Measurements from ENCODE around the gene MKRN2. TPM values are rescaled to one million over a fixed set of nuclear protein-coding genes. Genes with fewer than 3 reads are reported as not detected.

Gene MKRN2
- total and polyA plus RNA-seq, 9 of the 15 experiments (the other 6 are each of a cell fraction or from before 2014, with no cell fraction given) = 29.4 to 63.2 (median 42.9) TPM

DNA sequence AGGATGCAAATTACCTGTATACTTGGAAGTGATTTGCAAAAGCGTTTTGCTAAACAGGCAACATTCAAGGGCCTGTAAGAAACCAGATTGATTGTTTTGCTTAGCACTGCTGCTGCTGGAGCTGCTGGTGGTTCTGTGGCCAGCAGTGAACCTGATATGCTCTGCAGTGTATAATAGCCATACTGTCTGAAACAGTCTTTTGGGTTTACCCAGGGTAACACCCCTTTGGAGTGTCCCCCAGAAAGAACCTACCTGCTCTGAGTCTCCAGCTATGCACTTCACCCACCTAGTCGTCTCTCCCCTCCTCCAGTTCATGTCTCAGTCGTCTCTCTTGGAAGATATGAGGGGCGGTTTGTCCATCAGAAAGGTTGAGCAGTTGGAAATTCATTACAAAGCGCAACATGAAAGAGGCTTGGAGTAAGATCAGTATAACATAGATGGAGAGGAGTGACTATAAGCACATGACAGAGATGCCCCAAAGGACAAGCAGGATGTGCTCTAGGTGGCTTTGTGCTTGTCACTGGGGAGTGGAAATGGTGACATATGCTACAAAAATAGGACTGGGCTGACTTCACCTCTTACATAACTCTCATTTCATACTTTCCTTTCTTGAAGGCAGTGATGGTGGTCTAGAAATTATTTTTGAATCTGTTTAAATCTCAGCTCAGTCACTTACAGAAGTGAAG lies 3.8 kb downstream of the MKRN2 start:
- peaks cover 8 to 25% of the 10 kb centered on the region in 2 experiments for H3K4me1 ChIP-seq (replicated peaks in 1 of 2; ENCODE audit: control insufficient read depth in 2 of 2, insufficient read depth in 2 of 2, low read length in 2 of 2)
- POLR2A ChIA-PET = interaction anchor here (0.6 to 1.2 kb wide), 3 partner anchors 10 to 154 kb away, joined by 3 read pairs; no protein-coding TSS in a partner anchor
- no peak overlapping the region for H3K4me3 ChIP-seq
- peaks cover 4% of the 10 kb centered on the region; the same call in 1 of the 2 replicates for H3K9me3 ChIP-seq (replicated peaks; ENCODE audit: control insufficient read depth, insufficient read depth, low read depth, low read length)
- H3K36me3 ChIP-seq (ENCODE audit: control insufficient read depth, insufficient read depth, low read length) = peaks cover 8% of the 10 kb centered on the region; the same call in 2 of the 3 replicates
- peak; percentile 64; the same call in 1 of the 2 replicates for TF ChIP-seq MEF2A (IDR thresholded peaks at IDR 0.05; ENCODE audit: control insufficient read depth, low read depth, low read length)
- TF ChIP-seq BHLHE40 (IDR thresholded peaks at IDR 0.05; ENCODE audit: low read length) = no peak
- no peak for TF ChIP-seq BMI1 (IDR thresholded peaks at IDR 0.05; ENCODE audit: low read length)
- no peak for TF ChIP-seq TAF9B (IDR thresholded peaks at IDR 0.05; ENCODE audit: partially characterized antibody)
- TF ChIP-seq DMBX1 (CRISPR knock-in tag; IDR thresholded peaks at IDR 0.05; ENCODE audit: borderline replicate concordance) = no peak
- no peak for ATAC-seq
- peaks cover 51% of the 10 kb centered on the region for H4K20me1 ChIP-seq (replicated peaks; ENCODE audit: control insufficient read depth, insufficient read depth, low read length)
- no peak overlapping the region for H3K27ac ChIP-seq (ENCODE audit: extremely low read depth, low read depth, low read length)
- DNase-seq (ENCODE audit: extremely low read depth in 1 of 4, low spot score in 3 of 4) = no peak
- H2AFZ ChIP-seq (ENCODE audit: low read depth, low read length) = no peak overlapping the region
- H3K79me2 ChIP-seq (ENCODE audit: control insufficient read depth, insufficient read depth, low read length) = peaks cover 85% of the 10 kb centered on the region
- H3K4me2 ChIP-seq (ENCODE audit: insufficient read depth, low read length) = no peak overlapping the region
- no peak overlapping the region for H3K9ac ChIP-seq (ENCODE audit: insufficient read depth in 1 of 2, low read depth in 2 of 2, low read length in 2 of 2)
- H3K27me3 ChIP-seq (ENCODE audit: control insufficient read depth in 2 of 2, insufficient read depth in 2 of 2, low read length in 2 of 2) = no peaks in the 10 kb centered on the region
- 53% methylated on average over 5 of the region's 5 CpGs for WGBS (ENCODE audit: insufficient coverage, low coverage, missing lambda C conversion rate)
- FAIRE-seq = no peak
- H3K9me1 ChIP-seq (ENCODE audit: control insufficient read depth, insufficient read depth, low read length) = peaks cover 7% of the 10 kb centered on the region
- CTCF ChIA-PET (ENCODE audit: low intra/inter-chr PET ratio) = no interaction called here
- BruUV-seq (replicated peaks) = no TSS peak
- intact Hi-C loops (cut with micrococcal nuclease) (no loop called here), in situ Hi-C loops (cut with MboI) (no loop called here)

DNA sequence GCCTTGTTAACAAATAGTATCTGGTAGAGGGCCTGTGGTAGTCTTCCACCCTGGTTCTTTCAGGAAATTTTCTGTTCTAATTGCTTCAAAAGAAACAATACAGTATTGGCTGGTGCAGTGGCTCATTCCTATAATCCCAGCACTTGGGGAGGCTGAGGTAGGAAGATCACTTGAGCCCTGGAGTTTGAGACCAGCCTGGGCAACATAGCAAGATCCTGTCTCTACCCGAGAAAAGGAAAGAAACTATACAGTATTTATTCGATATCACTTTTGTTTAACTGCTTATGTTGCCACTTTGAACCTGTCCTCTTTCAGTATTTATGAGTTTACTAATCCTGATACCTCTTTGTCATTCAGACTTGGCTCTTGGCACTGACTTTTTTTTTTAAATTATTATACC lies 4.5 kb downstream of the MKRN2 start:
- BruUV-seq (replicated peaks) = no TSS peak
- Histone ChIP-seq H3K9me1 (ENCODE audit: control insufficient read depth, insufficient read depth, low read length) (peaks cover 7% of the 10 kb centered on the region), H3K9me3 (replicated peaks; ENCODE audit: control insufficient read depth, insufficient read depth, low read depth, low read length) (peaks cover 4% of the 10 kb centered on the region; the same call in 1 of the 2 replicates), H3K79me2 (ENCODE audit: control insufficient read depth, insufficient read depth, low read length) (peaks cover 93% of the 10 kb centered on the region), H4K20me1 (replicated peaks; ENCODE audit: control insufficient read depth, insufficient read depth, low read length) (peaks cover 51% of the 10 kb centered on the region), H3K4me1 (replicated peaks in 1 of 2; ENCODE audit: control insufficient read depth in 2 of 2, insufficient read depth in 2 of 2, low read length in 2 of 2) (peaks cover 7 to 21% of the 10 kb centered on the region in 2 experiments), H3K27me3 (ENCODE audit: control insufficient read depth in 2 of 2, insufficient read depth in 2 of 2, low read length in 2 of 2) (no peaks in the 10 kb centered on the region), H3K9ac (ENCODE audit: insufficient read depth in 1 of 2, low read depth in 2 of 2, low read length in 2 of 2) (no peak overlapping the region), H3K36me3 (ENCODE audit: control insufficient read depth, insufficient read depth, low read length) (peaks cover 8% of the 10 kb centered on the region; the same call in 2 of the 3 replicates), H3K4me3 (no peak overlapping the region), H3K4me2 (ENCODE audit: insufficient read depth, low read length) (no peak overlapping the region), H3K27ac (ENCODE audit: extremely low read depth, low read depth, low read length) (no peak overlapping the region), H2AFZ (ENCODE audit: low read depth, low read length) (no peak overlapping the region)
- FAIRE-seq = no peak
- 58% methylated on average over 2 of the region's 2 CpGs for WGBS (ENCODE audit: insufficient coverage, low coverage, missing lambda C conversion rate)
- DNase-seq (ENCODE audit: extremely low read depth in 1 of 4, low spot score in 3 of 4) = no peak
- POLR2A ChIA-PET = no interaction called here
- intact Hi-C loops (cut with micrococcal nuclease) (no loop called here), in situ Hi-C loops (cut with MboI) (no loop called here)
- TF ChIP-seq, protein P1, sequence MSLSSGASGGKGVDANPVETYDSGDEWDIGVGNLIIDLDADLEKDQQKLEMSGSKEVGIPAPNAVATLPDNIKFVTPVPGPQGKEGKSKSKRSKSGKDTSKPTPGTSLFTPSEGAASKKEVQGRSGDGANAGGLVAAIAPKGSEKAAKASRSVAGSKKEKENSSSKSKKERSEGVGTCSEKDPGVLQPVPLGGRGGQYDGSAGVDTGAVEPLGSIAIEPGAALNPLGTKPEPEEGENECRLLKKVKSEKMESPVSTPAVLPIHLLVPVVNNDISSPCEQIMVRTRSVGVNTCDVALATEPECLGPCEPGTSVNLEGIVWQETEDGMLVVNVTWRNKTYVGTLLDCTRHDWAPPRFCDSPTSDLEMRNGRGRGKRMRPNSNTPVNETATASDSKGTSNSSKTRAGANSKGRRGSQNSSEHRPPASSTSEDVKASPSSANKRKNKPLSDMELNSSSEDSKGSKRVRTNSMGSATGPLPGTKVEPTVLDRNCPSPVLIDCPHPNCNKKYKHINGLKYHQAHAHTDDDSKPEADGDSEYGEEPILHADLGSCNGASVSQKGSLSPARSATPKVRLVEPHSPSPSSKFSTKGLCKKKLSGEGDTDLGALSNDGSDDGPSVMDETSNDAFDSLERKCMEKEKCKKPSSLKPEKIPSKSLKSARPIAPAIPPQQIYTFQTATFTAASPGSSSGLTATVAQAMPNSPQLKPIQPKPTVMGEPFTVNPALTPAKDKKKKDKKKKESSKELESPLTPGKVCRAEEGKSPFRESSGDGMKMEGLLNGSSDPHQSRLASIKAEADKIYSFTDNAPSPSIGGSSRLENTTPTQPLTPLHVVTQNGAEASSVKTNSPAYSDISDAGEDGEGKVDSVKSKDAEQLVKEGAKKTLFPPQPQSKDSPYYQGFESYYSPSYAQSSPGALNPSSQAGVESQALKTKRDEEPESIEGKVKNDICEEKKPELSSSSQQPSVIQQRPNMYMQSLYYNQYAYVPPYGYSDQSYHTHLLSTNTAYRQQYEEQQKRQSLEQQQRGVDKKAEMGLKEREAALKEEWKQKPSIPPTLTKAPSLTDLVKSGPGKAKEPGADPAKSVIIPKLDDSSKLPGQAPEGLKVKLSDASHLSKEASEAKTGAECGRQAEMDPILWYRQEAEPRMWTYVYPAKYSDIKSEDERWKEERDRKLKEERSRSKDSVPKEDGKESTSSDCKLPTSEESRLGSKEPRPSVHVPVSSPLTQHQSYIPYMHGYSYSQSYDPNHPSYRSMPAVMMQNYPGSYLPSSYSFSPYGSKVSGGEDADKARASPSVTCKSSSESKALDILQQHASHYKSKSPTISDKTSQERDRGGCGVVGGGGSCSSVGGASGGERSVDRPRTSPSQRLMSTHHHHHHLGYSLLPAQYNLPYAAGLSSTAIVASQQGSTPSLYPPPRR (CRISPR knock-in tag; IDR thresholded peaks at IDR 0.05; ENCODE audit: borderline replicate concordance) = no peak
- TF ChIP-seq HNRNPL (IDR thresholded peaks at IDR 0.05; ENCODE audit: low read depth, low read length) (no peak), ZNF551 (CRISPR knock-in tag; IDR thresholded peaks at IDR 0.05) (no peak), E2F3 (CRISPR knock-in tag; IDR thresholded peaks at IDR 0.05) (no peak), TBP (optimal IDR thresholded peaks at IDR 0.05; ENCODE audit: low read depth, low read length) (no peak), RBM25 (IDR thresholded peaks at IDR 0.05; ENCODE audit: low read depth, low read length, severe bottlenecking) (peak; percentile 14), ZNF121 (CRISPR knock-in tag; conservative IDR thresholded peaks at IDR 0.05) (0 out of 2 replicates have a peak, but pooled peaks have one; percentile 39)
- no peak for ATAC-seq
- CTCF ChIA-PET (ENCODE audit: low intra/inter-chr PET ratio) = no interaction called here
